Lower lobe of right lung (tissue), 2 donors: ENCODE measurements around the gene KRT14. TPM values are rescaled to one million over a fixed set of nuclear protein-coding genes. Genes with fewer than 3 reads are reported as not detected.
A peak's percentile ranks its signal among the peaks of the same experiment; 100 is the strongest.
"Not testable (repeated sequence)": the region's sequence is repeated elsewhere in the genome, so short reads cannot be mapped to it uniquely, and the experiment has no call there.

Experiments
- ATAC-seq, 2 donors: fragments of 200-7000 bp; cut with Tn5 transposase; one replicate each; pipeline ENCODE4 v1.9.1; 2020 to 2022; ENCODE audit warnings: mild to moderate bottlenecking in 2 of 2, moderate library complexity in 2 of 2
- DNase-seq: peaks from one replicate; pipeline ENCODE4 v3.0.0-alpha.2; 2020
- H3K27ac ChIP-seq: fragments of 200-600 bp; one replicate; pipeline ENCODE4 v1.8.0; 2022
- H3K27me3 ChIP-seq: fragments of 200-600 bp; one replicate; pipeline ENCODE4 v1.8.0; 2022; ENCODE audit warnings: low read depth
- H3K36me3 ChIP-seq: fragments of 200-600 bp; one replicate; pipeline ENCODE4 v1.8.0; 2022; ENCODE audit warnings: mild to moderate bottlenecking
- H3K4me1 ChIP-seq: fragments of 200-600 bp; one replicate; pipeline ENCODE4 v1.8.0; 2022
- H3K4me3 ChIP-seq: fragments of 200-600 bp; one replicate; pipeline ENCODE4 v1.8.0; 2022; ENCODE audit warnings: mild to moderate bottlenecking
- H3K9me3 ChIP-seq: fragments of 200-600 bp; one replicate; pipeline ENCODE4 v1.8.0; 2022
- CTCF ChIP-seq: fragments of 200-600 bp; IDR thresholded peaks from one replicate; pipeline ENCODE4 v1.8.0; 2022; ENCODE audit warnings: antibody characterized with exemption, mild to moderate bottlenecking
- intact Hi-C: fragments of 100-400 bp; cut with DNase I; formaldehyde crosslinking; loops from one replicate; pipeline ENCODE4 v1.11.0; 2022
- total RNA-seq: library from RNA; stranded (reverse); fragmentation: NEBNext Ultra II Directional; extraction: Animal tissue kit (Norgen Biotek cat#: 25700); gene quantifications from one replicate; pipeline ENCODE4 v1.2.1, GENCODE V29; 2021
- donor health status: DM: no; HTN: yes; CAD: no; lungs with severe emphysema.

Gene KRT14
- total RNA-seq, 1 donor from 2014 or later, result not detected

- DNase-seq (no peak), ATAC-seq (no peak)
- Histone ChIP-seq H3K27me3 (no peaks in the 10 kb centered on the region), H3K27ac (no peak overlapping the region), H3K4me1 (no peaks in the 10 kb centered on the region), H3K36me3 (no peaks in the 10 kb centered on the region), H3K9me3 (no peaks in the 10 kb centered on the region), H3K4me3 (no peak overlapping the region)
- TF ChIP-seq CTCF, result no peak
- intact Hi-C loops, result no loop called here
These were observed 45.2 kb upstream of the KRT14 start for GRCh38 chr17:41631898-41632285.

GRCh38 chr17:41631025-41631897 lies 44.6 kb upstream of the KRT14 start:
- peak; percentile 5 for DNase-seq
- H3K36me3 ChIP-seq, result no peaks in the 10 kb centered on the region
- H3K9me3 ChIP-seq, result no peaks in the 10 kb centered on the region
- H3K4me1 ChIP-seq, result no peaks in the 10 kb centered on the region
- no peak overlapping the region for H3K4me3 ChIP-seq
- no peak overlapping the region for H3K27ac ChIP-seq
- no peak for ATAC-seq
- H3K27me3 ChIP-seq, result no peaks in the 10 kb centered on the region
- no peak for TF ChIP-seq CTCF
- intact Hi-C loops, result no loop called here

- TF ChIP-seq CTCF, result no peak
- no peak overlapping the region for H3K27ac ChIP-seq
- H3K9me3 ChIP-seq, result no peaks in the 10 kb centered on the region
- H3K4me1 ChIP-seq, result no peaks in the 10 kb centered on the region
- no peak for ATAC-seq
- intact Hi-C loops, result no loop called here
- no peaks in the 10 kb centered on the region for H3K27me3 ChIP-seq
- DNase-seq, result peak; percentile 40
- H3K4me3 ChIP-seq, result no peak overlapping the region
- no peaks in the 10 kb centered on the region for H3K36me3 ChIP-seq
These were observed 43.4 kb upstream of the KRT14 start for GRCh38 chr17:41629826-41630670.

GRCh38 chr17:41629316-41629715 lies 42.6 kb upstream of the KRT14 start:
- peak; percentile 29 for DNase-seq
- no peak overlapping the region for H3K4me3 ChIP-seq
- ATAC-seq, result no peak
- H3K27me3 ChIP-seq, result no peaks in the 10 kb centered on the region
- TF ChIP-seq CTCF, result no peak
- no peaks in the 10 kb centered on the region for H3K9me3 ChIP-seq
- intact Hi-C loops, result no loop called here
- no peaks in the 10 kb centered on the region for H3K4me1 ChIP-seq
- H3K27ac ChIP-seq, result no peak overlapping the region
- no peaks in the 10 kb centered on the region for H3K36me3 ChIP-seq

- intact Hi-C loops, ATAC-seq: not testable (repeated sequence)
- DNase-seq, result peak; percentile 30
These were observed 42.0 kb upstream of the KRT14 start for GRCh38 chr17:41628621-41629255.

GRCh38 chr17:41628073-41628370 lies 41.3 kb upstream of the KRT14 start:
- H3K4me1 ChIP-seq, H3K4me3 ChIP-seq, H3K36me3 ChIP-seq, intact Hi-C loops, ATAC-seq, DNase-seq, H3K9me3 ChIP-seq, H3K27me3 ChIP-seq, H3K27ac ChIP-seq: not testable (repeated sequence)

More at GRCh38 chr17:41628621-41629255, 42.0 kb upstream of the KRT14 start:
- not testable (repeated sequence) for H3K4me3 ChIP-seq, H3K36me3 ChIP-seq, H3K27me3 ChIP-seq, H3K27ac ChIP-seq, H3K4me1 ChIP-seq, H3K9me3 ChIP-seq
